HepG2 (cell line): Measurements from ENCODE around the gene DBNDD2. TPM values are rescaled to one million over a fixed set of nuclear protein-coding genes. Genes with fewer than 3 reads are reported as not detected.

Source experiments
- ATAC-seq: fragments of 200-7000 bp; cut with Tn5 transposase; 3 replicates; pipeline ENCODE4 v1.9.1; 2020; ENCODE audit warnings: mild to moderate bottlenecking, moderate library complexity
- BruUV-seq: library from RNA; stranded (reverse); fragments of 400-500 nt; replicated peaks from 2 replicates; lab custom pipeline; 2021; lab: Mats Ljungman, UMichigan
- CTCF ChIA-PET: fragments of 300-600 bp; formaldehyde crosslinking; extraction: SDS; loops from one replicate; lab custom pipeline; 2021; ENCODE audit warnings: low total read pairs, inconsistent platforms, low intra/inter-chr PET ratio; lab: Yijun Ruan, JAX
- POLR2A ChIA-PET: fragments of 350-600 bp; sonication (Branson Sonifier 250); formaldehyde crosslinking; loops from one replicate; lab custom pipeline; 2020; ENCODE audit warnings: antibody characterized with exemption, inconsistent platforms; lab: Yijun Ruan, JAX
- DNase-seq: peaks from one replicate; pipeline ENCODE4 v3.0.0-alpha.2; 2015; ENCODE audit warnings: low spot score
- FAIRE-seq: peaks from 3 replicates; lab custom pipeline; 2011; peaks lifted over from hg19 to GRCh38; lab: Jason Lieb, UNC
- H2AFZ ChIP-seq: one replicate; pipeline ENCODE4 v1.6.1; 2011; ENCODE audit warnings: low read length, inconsistent platforms
- H3K27ac ChIP-seq: fragments of 300-600 bp; 3 replicates; pipeline ENCODE4 v1.8.0; 2011; ENCODE audit warnings: mixed run types, mild to moderate bottlenecking, mixed read lengths, low read length, inconsistent platforms; ENCODE audit not compliant: insufficient read depth; ENCODE audit errors: extremely low read length
- H3K27me3 ChIP-seq, 2 experiments: fragments of 200-600 bp in 1 of 2; 2 replicates in 1 of 2; 3 replicates in 1 of 2; pipeline versions ENCODE4 v1.6.0 to v1.8.0; 2011; ENCODE audit warnings: low read length in 2 of 2, mild to moderate bottlenecking in 2 of 2, moderate library complexity in 2 of 2, inconsistent platforms in 1 of 2; ENCODE audit not compliant: insufficient read depth in 2 of 2, control insufficient read depth in 1 of 2
- H3K36me3 ChIP-seq, 2 experiments: fragments of 200-600 bp in 1 of 2; replicated peaks in 1 of 2; 2 replicates in 1 of 2; 3 replicates in 1 of 2; pipeline versions ENCODE4 v1.5.1 to v1.8.0; 2011; ENCODE audit warnings: low read length in 2 of 2, inconsistent platforms in 1 of 2; ENCODE audit not compliant: insufficient read depth in 2 of 2, control insufficient read depth in 1 of 2
- H3K4me1 ChIP-seq: 2 replicates; pipeline ENCODE4 v1.5.1; 2012; ENCODE audit warnings: low read length, inconsistent platforms; ENCODE audit not compliant: insufficient read depth
- H3K4me2 ChIP-seq: 2 replicates; pipeline ENCODE4 v1.6.0; 2011; ENCODE audit warnings: low read depth, low read length, inconsistent platforms
- H3K4me3 ChIP-seq, 3 experiments: fragments of 200-600 bp in 1 of 3; sonication (generic), shearing (Covaris generic) in 1 of 3; replicated peaks in 1 of 3; 2 replicates each; pipeline ENCODE4 v1.5.1; 2011 to 2016; ENCODE audit warnings: low read length in 3 of 3, inconsistent platforms in 2 of 3, low read depth in 2 of 3, mild to moderate bottlenecking in 2 of 3, control low read depth in 1 of 3, mixed read lengths in 1 of 3; ENCODE audit not compliant: insufficient read depth in 1 of 3
- H3K79me2 ChIP-seq: one replicate; pipeline ENCODE4 v1.6.1; 2011; ENCODE audit warnings: low read length, inconsistent platforms; ENCODE audit not compliant: insufficient read depth
- H3K9ac ChIP-seq: 2 replicates; pipeline ENCODE4 v1.6.0; 2011; ENCODE audit warnings: mild to moderate bottlenecking, low read depth, low read length, inconsistent platforms; ENCODE audit not compliant: insufficient read depth
- H3K9me3 ChIP-seq: 2 replicates; pipeline ENCODE4 v1.5.1; 2012; ENCODE audit warnings: mild to moderate bottlenecking, low read length
- H4K20me1 ChIP-seq: 2 replicates; pipeline ENCODE4 v1.6.0; 2011; ENCODE audit warnings: inconsistent platforms, mild to moderate bottlenecking, low read length, moderate library complexity; ENCODE audit not compliant: insufficient read depth
- ARNT2 ChIP-seq: sonication (generic); formaldehyde crosslinking; IDR thresholded peaks from 2 replicates; pipeline ENCODE4 v1.8.0; 2022; ENCODE audit warnings: mild to moderate bottlenecking, low read depth, missing genetic modification reagents, moderate library complexity
- CCAR2 ChIP-seq: fragments of 200-400 bp; formaldehyde crosslinking; optimal IDR thresholded peaks from 2 replicates; pipeline ENCODE3; 2018; ENCODE audit warnings: low read depth, mild to moderate bottlenecking, low read length, moderate library complexity
- JUND ChIP-seq: sonication (generic); formaldehyde crosslinking; IDR thresholded peaks from 2 replicates; pipeline ENCODE4 v1.8.0; 2022; ENCODE audit warnings: mild to moderate bottlenecking, missing genetic modification reagents
- MTF2 ChIP-seq: sonication (generic); formaldehyde crosslinking; IDR thresholded peaks from 2 replicates; pipeline ENCODE4 v1.5.0; 2020; ENCODE audit warnings: missing genetic modification reagents, borderline replicate concordance
- MYC ChIP-seq: sonication (generic); formaldehyde crosslinking; IDR thresholded peaks from 2 replicates; pipeline ENCODE4 v1.9.0; 2021; ENCODE audit warnings: missing genetic modification reagents, borderline replicate concordance
- SALL1 ChIP-seq: sonication (generic); formaldehyde crosslinking; IDR thresholded peaks from 2 replicates; pipeline ENCODE4 v1.8.0; 2022; ENCODE audit warnings: mild to moderate bottlenecking, missing genetic modification reagents
- SP4 ChIP-seq: sonication (generic); formaldehyde crosslinking; IDR thresholded peaks from 2 replicates; pipeline ENCODE4 v1.8.1; 2023; ENCODE audit warnings: mild to moderate bottlenecking, missing genetic modification reagents
- STAG1 ChIP-seq: sonication (generic); formaldehyde crosslinking; IDR thresholded peaks from 2 replicates; pipeline ENCODE4 v1.4.0; 2020; ENCODE audit warnings: missing genetic modification reagents
- XBP1 ChIP-seq: sonication (generic); formaldehyde crosslinking; IDR thresholded peaks from 2 replicates; pipeline ENCODE4 v1.5.0; 2020; ENCODE audit warnings: missing genetic modification reagents
- XRCC5 ChIP-seq: fragments of 200-400 bp; formaldehyde crosslinking; optimal IDR thresholded peaks from 2 replicates; pipeline ENCODE3; 2017; ENCODE audit warnings: mild to moderate bottlenecking, low read length
- ZFP37 ChIP-seq: sonication (generic); formaldehyde crosslinking; IDR thresholded peaks from 2 replicates; pipeline ENCODE4 v1.4.0; 2020; ENCODE audit warnings: missing genetic modification reagents, borderline replicate concordance
- ZKSCAN1 ChIP-seq: fragments of 150-350 bp; IDR thresholded peaks from 2 replicates; pipeline ENCODE4 v1.6.1; 2014; ENCODE audit warnings: low read length
- ZNF598 ChIP-seq: sonication (generic); formaldehyde crosslinking; IDR thresholded peaks from 2 replicates; pipeline ENCODE4 v1.5.1; 2020; ENCODE audit warnings: mild to moderate bottlenecking, missing genetic modification reagents, borderline replicate concordance
- ZNF772 ChIP-seq: sonication (generic); formaldehyde crosslinking; IDR thresholded peaks from 2 replicates; pipeline ENCODE4 v1.5.0; 2020; ENCODE audit warnings: mild to moderate bottlenecking, missing genetic modification reagents
- WGBS: methylation state at CpG from one replicate; pipeline ENCODE4 v1.1.6; 2017; ENCODE audit warnings: low lambda C conversion rate; 5-methylcytosine and 5-hydroxymethylcytosine counted together
- in situ Hi-C: cut with HindIII; loops from 2 replicates; pipeline ENCODE4 v1.10.0; 2017; ENCODE audit warnings: low pct_unique_long_range_greater_than_20kb; ENCODE audit not compliant: extremely low pct_ligation_motif_present
- intact Hi-C: fragments of 100-400 bp; cut with micrococcal nuclease; formaldehyde crosslinking; loops from one replicate; pipeline ENCODE4 v1.10.0; 2022; ENCODE audit not compliant: unreplicated experiment
- polyA plus RNA-seq, 8 experiments: library from polyadenylated mRNA; depleted of rRNA in 3 of 8; stranded (reverse) in 7 of 8; unstranded in 1 of 8; fragments of >200 nt; fragmentation: Illumina TruSeq in 4 of 8; extraction: Trizol in 4 of 8; gene quantifications; 2 replicates each; pipeline versions ENCODE4 v1.2.1 to v1.2.3, GENCODE V29; 2011 to 2016; ENCODE audit warnings: low read depth in 4 of 8, missing spikeins in 1 of 8, mixed read lengths in 1 of 8; ENCODE audit not compliant: insufficient read depth in 1 of 8
- total RNA-seq, 5 experiments: library from RNA; depleted of rRNA; stranded (reverse); fragments of >200 nt; fragmentation: Illumina TruSeq; extraction: Trizol; gene quantifications; 2 replicates each; pipeline ENCODE4 v1.2.3, GENCODE V29; 2016; ENCODE audit warnings: low read depth in 1 of 5
- TF ChIP-seq, protein P1 (sequence below): sonication (generic); formaldehyde crosslinking; IDR thresholded peaks from 2 replicates; pipeline ENCODE4 v1.8.0; 2022; ENCODE audit warnings: mild to moderate bottlenecking, missing genetic modification reagents
- TF ChIP-seq, protein P2 (sequence below): sonication (generic); formaldehyde crosslinking; IDR thresholded peaks from 2 replicates; pipeline ENCODE4 v1.4.0; 2020; ENCODE audit warnings: missing genetic modification reagents

Gene DBNDD2
- total and polyA plus RNA-seq, 2 of the 13 experiments (the other 11 are each of a cell fraction or from before 2014, with no cell fraction given), result 16.7 to 47.6 TPM

DNA sequence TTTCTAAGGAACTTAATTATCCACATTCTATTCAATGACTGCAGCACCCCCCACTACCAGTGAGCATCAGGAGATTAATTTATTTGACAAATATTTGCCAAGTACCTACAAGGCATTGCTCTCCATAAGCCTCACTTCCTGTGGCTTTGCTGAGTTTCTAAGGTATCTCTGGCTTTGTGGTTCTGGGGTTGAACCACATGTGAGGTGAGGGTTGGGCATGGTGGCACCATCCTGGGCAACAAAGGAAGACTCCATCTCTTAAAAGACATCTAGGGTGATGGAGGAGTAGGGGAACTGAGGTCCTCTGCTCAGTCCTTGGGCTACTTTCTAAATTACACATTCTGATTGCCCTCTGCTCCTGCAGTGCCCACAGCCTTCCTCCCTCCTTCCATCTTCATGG is 36.0 kb downstream of the DBNDD2 start:
- no peak overlapping the region for H3K4me2 ChIP-seq
- BruUV-seq, result no TSS peak
- no peaks in the 10 kb centered on the region for H3K79me2 ChIP-seq
- in situ Hi-C loops (no loop called here), intact Hi-C loops (no loop called here)
- H3K9me3 ChIP-seq, result no peaks in the 10 kb centered on the region
- H4K20me1 ChIP-seq, result no peaks in the 10 kb centered on the region
- no peak overlapping the region for H3K27ac ChIP-seq
- H3K9ac ChIP-seq, result no peak overlapping the region
- 0 out of 5 replicates have a peak, but pooled peaks cover 0 to 1% of the 10 kb centered on the region in 2 experiments for H3K27me3 ChIP-seq
- no peak for FAIRE-seq
- ChIA-PET POLR2A (interaction anchor here (1.0 to 1.2 kb wide), 2 partner anchors 107 to 121 kb away, joined by 3 read pairs; no protein-coding TSS in a partner anchor), CTCF (no interaction called here)
- H3K36me3 ChIP-seq, result no peaks in the 10 kb centered on the region
- no peak for ATAC-seq
- no peak for DNase-seq
- no peaks in the 10 kb centered on the region; the same call in 1 of the 2 replicates for H3K4me1 ChIP-seq
- TF ChIP-seq MTF2 (CRISPR knock-in tag), result no peak
- TF ChIP-seq SP4 (CRISPR knock-in tag), result no peak
- TF ChIP-seq MYC, result no peak
- TF ChIP-seq ZKSCAN1, result no peak
- TF ChIP-seq ARNT2 (CRISPR knock-in tag), result no peak
- TF ChIP-seq ZFP37 (CRISPR knock-in tag), result no peak
- H3K4me3 ChIP-seq, result no peak overlapping the region
- H2AFZ ChIP-seq, result no peak overlapping the region

DNA sequence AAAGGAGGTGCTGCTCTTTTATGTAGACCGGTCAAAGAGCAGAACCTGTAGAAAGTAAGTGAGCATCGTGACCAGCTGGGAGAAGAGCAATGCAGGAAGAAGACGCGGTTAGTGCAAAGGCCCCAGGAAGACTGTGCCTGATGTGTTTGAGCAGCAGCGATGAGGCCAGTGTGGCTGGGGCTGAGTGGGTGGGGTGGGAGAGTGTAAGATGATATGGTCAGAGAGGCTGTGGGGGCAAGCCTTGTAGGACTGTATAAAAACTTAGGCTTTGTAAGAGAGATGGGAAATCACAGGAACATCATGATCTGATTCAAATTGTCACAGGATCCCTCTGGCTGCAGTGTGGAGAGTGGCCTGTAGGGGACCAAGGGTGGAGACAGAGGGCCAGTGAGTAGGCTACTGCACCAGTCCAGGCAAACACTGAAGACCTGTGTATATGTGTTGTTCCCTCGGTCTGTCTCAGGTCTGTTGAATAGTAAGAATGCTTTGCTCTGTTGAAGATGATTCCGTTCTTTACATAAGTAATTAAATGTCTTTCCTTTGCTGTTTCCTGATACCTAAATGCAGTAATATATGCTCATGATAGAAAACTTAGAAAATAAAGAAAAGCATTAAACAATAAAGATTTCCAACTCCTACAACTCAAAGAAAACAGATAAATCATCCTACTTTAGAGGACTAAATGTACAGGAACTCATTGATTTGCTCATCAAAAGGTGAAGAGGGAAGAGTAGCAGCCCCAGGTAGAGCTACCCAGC is 37.9 kb downstream of the DBNDD2 start:
- Histone ChIP-seq H2AFZ (no peak overlapping the region), H3K27me3 (0 out of 5 replicates have a peak, but pooled peaks cover 0 to 1% of the 10 kb centered on the region in 2 experiments), H3K9me3 (no peaks in the 10 kb centered on the region), H3K4me3 (no peak overlapping the region), H3K9ac (no peak overlapping the region), H3K36me3 (no peaks in the 10 kb centered on the region), H3K4me2 (no peak overlapping the region), H4K20me1 (no peaks in the 10 kb centered on the region), H3K27ac (no peak overlapping the region), H3K79me2 (no peaks in the 10 kb centered on the region), H3K4me1 (peaks cover 6% of the 10 kb centered on the region)
- FAIRE-seq (peak; percentile 99), ATAC-seq (peak; percentile 97), DNase-seq (peak; percentile 61)
- intact Hi-C loops (no loop called here), in situ Hi-C loops (no loop called here)
- WGBS, result 18% methylated on average over 7 of the region's 7 CpGs
- ChIA-PET CTCF (interaction anchor here (0.9 to 1.3 kb wide), 3 partner anchors 9 to 325 kb away, joined by 3 to 5 read pairs (median 4); no protein-coding TSS in a partner anchor), POLR2A (no interaction called here)
- BruUV-seq, result no TSS peak
- TF ChIP-seq, protein P1, sequence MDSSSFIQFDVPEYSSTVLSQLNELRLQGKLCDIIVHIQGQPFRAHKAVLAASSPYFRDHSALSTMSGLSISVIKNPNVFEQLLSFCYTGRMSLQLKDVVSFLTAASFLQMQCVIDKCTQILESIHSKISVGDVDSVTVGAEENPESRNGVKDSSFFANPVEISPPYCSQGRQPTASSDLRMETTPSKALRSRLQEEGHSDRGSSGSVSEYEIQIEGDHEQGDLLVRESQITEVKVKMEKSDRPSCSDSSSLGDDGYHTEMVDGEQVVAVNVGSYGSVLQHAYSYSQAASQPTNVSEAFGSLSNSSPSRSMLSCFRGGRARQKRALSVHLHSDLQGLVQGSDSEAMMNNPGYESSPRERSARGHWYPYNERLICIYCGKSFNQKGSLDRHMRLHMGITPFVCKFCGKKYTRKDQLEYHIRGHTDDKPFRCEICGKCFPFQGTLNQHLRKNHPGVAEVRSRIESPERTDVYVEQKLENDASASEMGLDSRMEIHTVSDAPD, result no peak
- TF ChIP-seq CCAR2, result no peak
- peak; percentile 96 for TF ChIP-seq XRCC5
- TF ChIP-seq ZNF772, result no peak
- TF ChIP-seq, protein P2, sequence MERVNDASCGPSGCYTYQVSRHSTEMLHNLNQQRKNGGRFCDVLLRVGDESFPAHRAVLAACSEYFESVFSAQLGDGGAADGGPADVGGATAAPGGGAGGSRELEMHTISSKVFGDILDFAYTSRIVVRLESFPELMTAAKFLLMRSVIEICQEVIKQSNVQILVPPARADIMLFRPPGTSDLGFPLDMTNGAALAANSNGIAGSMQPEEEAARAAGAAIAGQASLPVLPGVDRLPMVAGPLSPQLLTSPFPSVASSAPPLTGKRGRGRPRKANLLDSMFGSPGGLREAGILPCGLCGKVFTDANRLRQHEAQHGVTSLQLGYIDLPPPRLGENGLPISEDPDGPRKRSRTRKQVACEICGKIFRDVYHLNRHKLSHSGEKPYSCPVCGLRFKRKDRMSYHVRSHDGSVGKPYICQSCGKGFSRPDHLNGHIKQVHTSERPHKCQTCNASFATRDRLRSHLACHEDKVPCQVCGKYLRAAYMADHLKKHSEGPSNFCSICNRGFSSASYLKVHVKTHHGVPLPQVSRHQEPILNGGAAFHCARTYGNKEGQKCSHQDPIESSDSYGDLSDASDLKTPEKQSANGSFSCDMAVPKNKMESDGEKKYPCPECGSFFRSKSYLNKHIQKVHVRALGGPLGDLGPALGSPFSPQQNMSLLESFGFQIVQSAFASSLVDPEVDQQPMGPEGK (CRISPR knock-in tag), result no peak
- peak; percentile 30; the same call in 1 of the 2 replicates for TF ChIP-seq ZNF598
- 0 out of 2 replicates have a peak, but pooled peaks have one; percentile 22 for TF ChIP-seq SALL1 (CRISPR knock-in tag)
- peak; percentile 33; the same call in 1 of the 2 replicates for TF ChIP-seq STAG1 (CRISPR knock-in tag)
- no peak for TF ChIP-seq JUND (CRISPR knock-in tag)
- TF ChIP-seq XBP1 (CRISPR knock-in tag), result no peak
